ENCODE data around the gene ZNF516.
A peak's percentile ranks its signal among the peaks of the same experiment; 100 is the strongest.

ZNF516 gene

GRCh38 chr18:76401498-76401897 lies 93.5 kb downstream of the ZNF516 start:
- Histone ChIP-seq H3K79me2 (peaks cover 3% of the 10 kb centered on the region), H3K4me1 (no peaks in the 10 kb centered on the region), H3K4me3 (ENCODE audit: low read depth, low read length) (no peak overlapping the region), H3K9me3 (ENCODE audit: control insufficient read depth, low read length) (no peaks in the 10 kb centered on the region), H3K9ac (no peak overlapping the region), H3K36me3 (ENCODE audit: control insufficient read depth, insufficient read depth, low read length) (no peaks in the 10 kb centered on the region), H3K4me2 (ENCODE audit: low read length) (no peak overlapping the region), H3K27me3 (ENCODE audit: control insufficient read depth, insufficient read depth, low read length) (no peaks in the 10 kb centered on the region), H2AFZ (no peak overlapping the region), H3K27ac (no peak overlapping the region)
- TF ChIP-seq, protein P1, sequence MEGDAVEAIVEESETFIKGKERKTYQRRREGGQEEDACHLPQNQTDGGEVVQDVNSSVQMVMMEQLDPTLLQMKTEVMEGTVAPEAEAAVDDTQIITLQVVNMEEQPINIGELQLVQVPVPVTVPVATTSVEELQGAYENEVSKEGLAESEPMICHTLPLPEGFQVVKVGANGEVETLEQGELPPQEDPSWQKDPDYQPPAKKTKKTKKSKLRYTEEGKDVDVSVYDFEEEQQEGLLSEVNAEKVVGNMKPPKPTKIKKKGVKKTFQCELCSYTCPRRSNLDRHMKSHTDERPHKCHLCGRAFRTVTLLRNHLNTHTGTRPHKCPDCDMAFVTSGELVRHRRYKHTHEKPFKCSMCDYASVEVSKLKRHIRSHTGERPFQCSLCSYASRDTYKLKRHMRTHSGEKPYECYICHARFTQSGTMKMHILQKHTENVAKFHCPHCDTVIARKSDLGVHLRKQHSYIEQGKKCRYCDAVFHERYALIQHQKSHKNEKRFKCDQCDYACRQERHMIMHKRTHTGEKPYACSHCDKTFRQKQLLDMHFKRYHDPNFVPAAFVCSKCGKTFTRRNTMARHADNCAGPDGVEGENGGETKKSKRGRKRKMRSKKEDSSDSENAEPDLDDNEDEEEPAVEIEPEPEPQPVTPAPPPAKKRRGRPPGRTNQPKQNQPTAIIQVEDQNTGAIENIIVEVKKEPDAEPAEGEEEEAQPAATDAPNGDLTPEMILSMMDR (IDR thresholded peaks at IDR 0.05) = no peak

DNA sequence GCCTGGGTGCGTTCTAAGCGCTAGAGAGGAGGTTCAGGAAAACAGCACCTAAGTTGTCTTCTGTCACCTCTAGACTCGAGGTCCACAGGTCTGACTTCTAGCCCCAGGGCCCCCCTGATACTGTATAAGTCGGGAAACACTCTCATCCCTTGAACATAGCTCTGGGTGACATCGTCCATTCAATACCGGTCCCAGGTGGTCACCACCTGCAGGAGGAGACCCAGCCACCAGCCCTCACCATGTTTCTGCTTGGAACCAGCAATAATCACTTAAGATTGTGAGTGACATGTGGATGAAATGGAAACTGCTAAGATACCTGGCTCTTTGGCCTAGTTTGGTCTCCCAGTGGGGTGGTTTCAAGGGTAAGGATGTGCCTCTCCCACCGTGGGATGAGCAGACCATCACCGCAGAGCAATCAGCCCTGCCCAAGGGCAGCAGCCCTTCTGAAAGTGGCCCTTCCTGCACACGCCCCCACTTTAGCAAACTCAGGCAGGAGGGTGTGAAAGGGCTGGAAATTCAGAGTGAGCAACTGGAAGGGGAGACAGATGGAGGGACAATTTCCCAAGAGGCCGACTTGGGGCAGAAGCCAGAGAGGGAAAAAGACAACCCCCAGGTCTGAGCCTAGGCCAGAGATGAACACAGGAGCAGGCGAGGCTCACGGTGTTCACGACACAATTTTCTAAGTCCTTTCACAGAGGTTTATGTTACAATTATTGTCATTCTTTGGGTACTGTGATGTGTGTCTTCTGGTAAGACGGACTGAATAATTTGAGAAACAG lies 95.2 kb downstream of the ZNF516 start:
- Histone ChIP-seq H3K9ac (no peak overlapping the region), H3K36me3 (ENCODE audit: control insufficient read depth, insufficient read depth, low read length) (no peaks in the 10 kb centered on the region), H2AFZ (no peak overlapping the region), H3K4me1 (peaks cover 1% of the 10 kb centered on the region), H3K27ac (no peak overlapping the region), H3K9me3 (ENCODE audit: control insufficient read depth, low read length) (no peaks in the 10 kb centered on the region), H3K27me3 (ENCODE audit: control insufficient read depth, insufficient read depth, low read length) (no peaks in the 10 kb centered on the region), H3K79me2 (peaks cover 7% of the 10 kb centered on the region), H3K4me2 (ENCODE audit: low read length) (no peak overlapping the region), H3K4me3 (ENCODE audit: low read depth, low read length) (no peak overlapping the region)
- TF ChIP-seq, protein P1 (IDR thresholded peaks at IDR 0.05) = no peak

DNA sequence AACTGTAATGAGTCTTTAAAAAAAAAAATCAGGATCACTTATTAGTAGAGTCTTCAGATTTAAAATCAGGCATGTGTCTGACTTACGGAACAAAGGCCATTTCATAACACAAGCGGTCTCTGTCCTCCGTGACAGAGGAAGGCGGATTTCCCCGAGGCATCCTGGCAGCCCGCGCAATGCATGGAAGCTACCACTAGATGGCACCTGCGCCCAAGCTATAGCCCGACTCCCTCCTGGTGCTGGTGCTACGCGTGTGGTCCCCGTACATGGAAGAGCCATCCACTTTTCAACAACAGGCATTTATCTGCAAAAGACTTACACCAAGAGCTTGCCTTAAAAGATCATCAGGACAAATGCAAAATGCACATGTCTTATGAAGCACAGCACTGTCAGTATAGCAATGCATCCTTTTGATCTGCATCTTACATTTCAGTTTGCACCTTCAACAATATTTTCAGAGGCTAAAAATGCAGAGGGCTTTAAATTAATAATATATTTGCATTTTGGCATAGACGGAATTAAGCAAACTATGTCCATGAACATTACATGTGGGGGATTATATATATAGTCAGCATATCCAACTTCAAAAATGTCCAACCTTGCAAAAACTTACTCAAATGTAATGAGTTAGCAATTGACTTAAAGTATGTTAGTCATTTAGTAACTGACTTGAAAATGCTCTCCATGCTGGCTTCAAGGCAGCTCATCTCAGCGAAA lies 96.0 kb downstream of the ZNF516 start:
- Histone ChIP-seq H3K4me2 (ENCODE audit: low read length) (no peak overlapping the region), H3K9me3 (ENCODE audit: control insufficient read depth, low read length) (no peaks in the 10 kb centered on the region), H3K9ac (no peak overlapping the region), H3K27ac (no peak overlapping the region), H2AFZ (no peak overlapping the region), H3K4me1 (peaks cover 2% of the 10 kb centered on the region), H3K79me2 (peaks cover 8% of the 10 kb centered on the region), H3K36me3 (ENCODE audit: control insufficient read depth, insufficient read depth, low read length) (no peaks in the 10 kb centered on the region), H3K4me3 (ENCODE audit: low read depth, low read length) (no peak overlapping the region), H3K27me3 (ENCODE audit: control insufficient read depth, insufficient read depth, low read length) (no peaks in the 10 kb centered on the region)
- TF ChIP-seq, protein P1 (IDR thresholded peaks at IDR 0.05) = peak; percentile 94

DNA sequence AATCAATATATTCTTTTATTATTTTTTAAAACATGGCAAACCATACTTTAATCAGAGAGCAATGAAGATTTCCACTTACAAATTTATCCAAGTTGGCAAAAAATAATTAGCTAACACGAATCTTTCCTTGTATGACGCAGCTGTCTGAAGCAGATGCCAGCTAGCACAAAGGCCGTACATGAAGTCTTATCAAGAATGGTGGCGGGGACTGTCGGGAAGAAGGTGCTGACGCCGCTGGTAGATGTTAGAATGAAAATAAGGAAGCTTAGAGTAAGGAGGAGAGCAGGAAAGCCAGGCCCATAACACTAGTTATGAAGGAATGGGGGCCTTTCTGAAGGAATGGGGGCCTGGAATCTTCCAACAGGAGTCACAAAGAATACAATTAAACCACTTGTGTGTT lies 96.7 kb downstream of the ZNF516 start:
- H3K9ac ChIP-seq = no peak overlapping the region
- H3K4me3 ChIP-seq (ENCODE audit: low read depth, low read length) = no peak overlapping the region
- H3K36me3 ChIP-seq (ENCODE audit: control insufficient read depth, insufficient read depth, low read length) = no peaks in the 10 kb centered on the region
- peaks cover 8% of the 10 kb centered on the region for H3K79me2 ChIP-seq
- H3K4me2 ChIP-seq (ENCODE audit: low read length) = no peak overlapping the region
- no peaks in the 10 kb centered on the region for H3K27me3 ChIP-seq (ENCODE audit: control insufficient read depth, insufficient read depth, low read length)
- no peak overlapping the region for H2AFZ ChIP-seq
- no peak overlapping the region for H3K27ac ChIP-seq
- H3K9me3 ChIP-seq (ENCODE audit: control insufficient read depth, low read length) = no peaks in the 10 kb centered on the region
- peaks cover 2% of the 10 kb centered on the region for H3K4me1 ChIP-seq
- TF ChIP-seq, protein P1 (IDR thresholded peaks at IDR 0.05) = no peak
